ENCODE measurements around the gene CNPY1.

DNA sequence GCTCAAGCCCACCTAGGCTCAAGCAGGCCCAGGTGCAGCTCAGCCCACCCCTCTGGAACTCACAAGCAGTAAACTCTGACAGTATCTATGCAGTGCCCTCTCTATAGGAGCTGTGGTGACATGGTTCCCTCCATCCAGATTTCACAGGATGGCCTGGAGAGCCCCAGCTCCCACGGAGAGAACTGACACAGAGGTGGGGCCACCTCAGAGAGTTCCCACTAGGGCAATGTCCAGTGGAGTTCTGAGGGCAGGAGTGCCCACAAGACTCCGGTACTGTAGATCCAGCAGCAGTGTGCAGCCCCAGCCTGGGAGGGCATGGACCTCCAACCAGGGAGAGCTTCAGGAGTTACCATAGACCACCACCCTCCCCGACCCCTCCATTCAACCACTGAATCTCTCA lies 37.3 kb upstream of the CNPY1 start:
- TF ChIP-seq POLR2A (IDR thresholded peaks at IDR 0.05): no peak
- TF ChIP-seq, protein P1, sequence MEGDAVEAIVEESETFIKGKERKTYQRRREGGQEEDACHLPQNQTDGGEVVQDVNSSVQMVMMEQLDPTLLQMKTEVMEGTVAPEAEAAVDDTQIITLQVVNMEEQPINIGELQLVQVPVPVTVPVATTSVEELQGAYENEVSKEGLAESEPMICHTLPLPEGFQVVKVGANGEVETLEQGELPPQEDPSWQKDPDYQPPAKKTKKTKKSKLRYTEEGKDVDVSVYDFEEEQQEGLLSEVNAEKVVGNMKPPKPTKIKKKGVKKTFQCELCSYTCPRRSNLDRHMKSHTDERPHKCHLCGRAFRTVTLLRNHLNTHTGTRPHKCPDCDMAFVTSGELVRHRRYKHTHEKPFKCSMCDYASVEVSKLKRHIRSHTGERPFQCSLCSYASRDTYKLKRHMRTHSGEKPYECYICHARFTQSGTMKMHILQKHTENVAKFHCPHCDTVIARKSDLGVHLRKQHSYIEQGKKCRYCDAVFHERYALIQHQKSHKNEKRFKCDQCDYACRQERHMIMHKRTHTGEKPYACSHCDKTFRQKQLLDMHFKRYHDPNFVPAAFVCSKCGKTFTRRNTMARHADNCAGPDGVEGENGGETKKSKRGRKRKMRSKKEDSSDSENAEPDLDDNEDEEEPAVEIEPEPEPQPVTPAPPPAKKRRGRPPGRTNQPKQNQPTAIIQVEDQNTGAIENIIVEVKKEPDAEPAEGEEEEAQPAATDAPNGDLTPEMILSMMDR (IDR thresholded peaks at IDR 0.05): no peak
